GM12891 (cell line): ENCODE results near the gene NSFL1C.

Experiments used
- DNase-seq: peaks from one replicate; pipeline ENCODE4 v3.0.0; 2011; ENCODE audit warnings: low spot score; ENCODE audit not compliant: insufficient read length
- FAIRE-seq: peaks from 2 replicates; lab custom pipeline; 2011; peaks lifted over from hg19 to GRCh38; lab: Jason Lieb, UNC
- PAX5 ChIP-seq: IDR thresholded peaks from 2 replicates; pipeline ENCODE4 v1.6.1; 2011; ENCODE audit warnings: low read length, moderate library complexity, mild to moderate bottlenecking; ENCODE audit not compliant: insufficient read depth, severe bottlenecking
- POLR2A ChIP-seq: IDR thresholded peaks from 2 replicates; pipeline ENCODE4 v1.6.1; 2011; ENCODE audit warnings: low read depth, low read length, control low read depth
- POLR2AphosphoS5 ChIP-seq: IDR thresholded peaks from 2 replicates; pipeline ENCODE4 v1.6.1; 2011; ENCODE audit warnings: low read depth, low read length, control low read depth
- POU2F2 ChIP-seq: IDR thresholded peaks from 2 replicates; pipeline ENCODE4 v1.6.1; 2011; ENCODE audit warnings: low read depth, mild to moderate bottlenecking, control low read depth, low read length, moderate library complexity
- SPI1 ChIP-seq: IDR thresholded peaks from 2 replicates; pipeline ENCODE4 v1.6.1; 2011; ENCODE audit warnings: low read depth, low read length, control low read depth
- TAF1 ChIP-seq: IDR thresholded peaks from 2 replicates; pipeline ENCODE4 v1.6.1; 2011; ENCODE audit warnings: low read depth, low read length, control low read depth

The NSFL1C gene

DNA sequence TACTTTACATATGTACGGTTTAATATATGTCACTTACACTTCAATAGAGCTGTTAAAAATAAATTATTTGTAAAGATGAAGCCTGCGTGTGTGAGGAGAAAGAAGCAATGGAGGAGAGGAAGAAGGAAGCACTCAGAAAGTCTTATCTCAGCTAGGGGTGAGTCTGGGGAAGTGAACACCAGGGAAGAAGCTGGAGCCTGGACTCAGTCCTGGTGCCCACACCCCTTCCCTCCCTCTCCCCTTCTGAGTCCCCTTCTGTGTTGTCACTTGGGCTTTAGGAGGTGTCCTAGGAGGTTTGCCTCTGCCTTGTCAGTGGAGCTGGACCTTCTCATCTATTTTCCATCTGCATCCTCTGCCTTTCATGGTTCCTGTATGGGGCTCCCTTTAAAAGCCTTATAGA, 22.7 kb upstream of the NSFL1C start:
- no peak for TF ChIP-seq PAX5
- FAIRE-seq (no peak), DNase-seq (no peak)

DNA sequence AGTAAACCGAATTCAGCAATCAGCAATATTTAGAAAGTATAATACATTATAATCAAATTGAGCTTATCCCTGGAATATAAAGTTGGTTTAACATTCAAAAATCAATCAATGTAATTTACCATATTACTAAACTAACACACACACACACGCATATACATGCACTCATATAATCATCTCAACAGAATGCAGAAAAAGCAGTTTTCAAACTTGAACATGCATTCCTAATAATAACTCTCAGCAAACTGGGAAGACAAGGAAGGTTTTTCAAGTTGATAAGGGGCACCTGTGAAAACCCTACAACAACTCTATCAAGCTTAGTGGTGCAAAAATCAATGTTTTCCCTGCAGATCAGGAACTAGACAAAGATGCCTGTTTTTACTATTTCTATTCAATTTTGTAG, 19.9 kb upstream of the NSFL1C start:
- no peak for FAIRE-seq
- no peak for DNase-seq
- TF ChIP-seq TAF1 (no peak), POLR2A (no peak), POU2F2 (no peak), SPI1 (no peak)

DNA sequence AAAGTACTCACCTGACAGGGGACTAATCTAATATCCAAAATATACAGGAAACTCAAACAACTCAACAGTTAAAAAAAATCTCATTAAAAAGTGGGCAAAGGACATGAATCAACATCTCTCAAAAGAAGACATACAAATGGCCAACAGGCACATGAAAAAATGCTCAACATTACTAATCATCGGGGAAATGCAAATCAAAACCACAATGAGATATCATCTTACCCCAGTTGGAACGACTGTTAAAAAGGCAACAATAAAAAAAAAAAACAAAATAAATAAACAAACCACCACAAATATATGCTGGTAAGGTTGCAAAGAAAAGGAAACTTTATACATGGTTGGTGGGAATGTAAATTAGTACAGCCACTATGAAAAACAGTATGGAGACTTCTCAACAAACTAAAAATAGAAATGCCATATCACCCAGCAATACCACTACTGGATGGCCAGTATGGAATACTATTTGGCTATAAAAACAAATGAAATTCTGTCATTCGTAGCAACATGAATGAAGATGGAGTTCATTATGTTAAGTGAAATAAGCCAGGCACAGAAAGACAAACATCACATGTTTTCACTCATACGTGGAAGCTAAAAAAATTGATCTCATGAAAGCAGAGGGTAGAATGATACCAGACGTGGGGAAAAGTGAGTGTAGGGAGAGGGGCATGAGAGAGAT, 17.9 kb upstream of the NSFL1C start:
- FAIRE-seq (no peak), DNase-seq (no peak)
- no peak for TF ChIP-seq POLR2AphosphoS5
- no peak for TF ChIP-seq PAX5
- TF ChIP-seq POU2F2, result no peak
- no peak for TF ChIP-seq POLR2A
- TF ChIP-seq SPI1, result no peak
- no peak for TF ChIP-seq TAF1

DNA sequence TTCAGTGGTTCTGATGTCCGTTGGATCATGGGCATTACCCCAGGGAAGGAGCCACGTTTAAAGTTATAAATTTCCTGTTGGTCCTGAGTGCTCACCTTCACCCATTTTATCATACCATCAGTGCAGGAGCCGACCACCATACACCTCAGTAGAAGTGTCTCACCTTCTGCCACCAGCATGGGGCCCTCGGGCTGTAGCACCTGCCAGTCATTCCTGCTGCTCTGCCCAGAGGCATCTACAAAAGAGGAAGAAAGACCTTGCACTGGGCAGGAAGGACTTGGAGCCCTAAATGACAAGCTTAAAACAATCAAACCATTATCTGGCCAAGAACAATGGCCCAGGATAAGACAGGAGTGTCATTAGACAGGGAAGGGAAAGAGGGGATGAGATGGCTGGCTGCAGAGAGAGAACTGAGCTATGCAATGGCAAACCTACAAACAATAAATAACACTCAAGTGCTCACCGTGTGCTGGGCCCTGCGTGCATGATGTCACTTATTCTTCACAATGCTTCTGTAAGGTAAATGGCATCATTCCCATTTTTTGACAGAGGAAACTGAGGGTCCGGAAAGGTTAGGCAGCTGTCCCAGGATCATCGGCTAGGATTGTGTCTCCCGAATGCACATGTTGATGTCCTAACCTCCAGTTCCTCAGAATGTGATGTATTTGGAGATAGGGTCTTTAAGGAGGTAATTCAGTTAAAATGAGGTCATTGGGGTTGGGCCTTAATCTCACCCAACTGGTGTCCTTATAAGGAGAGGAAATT, 13.4 kb upstream of the NSFL1C start:
- DNase-seq, result no peak
- no peak for FAIRE-seq
- TF ChIP-seq SPI1 (no peak), POLR2A (no peak), POU2F2 (no peak), POLR2AphosphoS5 (no peak), TAF1 (no peak), PAX5 (no peak)

DNA sequence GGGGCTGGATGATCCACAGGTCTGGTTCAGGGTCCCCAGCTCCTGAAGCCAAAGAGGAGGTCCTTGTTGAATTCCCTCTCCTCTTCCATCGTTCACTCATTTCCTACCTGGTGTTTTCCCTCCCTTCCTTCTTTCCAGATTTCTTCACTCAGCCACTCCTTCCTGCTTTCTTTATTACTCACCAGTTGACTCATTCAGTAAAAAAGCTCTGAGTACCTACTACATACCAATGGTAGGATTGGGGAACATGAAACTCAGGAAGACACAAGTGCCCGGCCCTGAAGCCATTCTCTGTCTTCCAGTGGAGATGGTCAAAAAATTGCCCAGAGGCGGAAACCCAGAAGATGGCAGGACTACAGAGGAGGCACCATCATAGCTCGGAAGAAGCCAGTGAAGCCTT, 11.9 kb upstream of the NSFL1C start:
- no peak for TF ChIP-seq PAX5
- TF ChIP-seq POLR2AphosphoS5, result no peak
- TF ChIP-seq POLR2A, result no peak
- TF ChIP-seq SPI1, result no peak
- FAIRE-seq, result no peak
- DNase-seq, result no peak

DNA sequence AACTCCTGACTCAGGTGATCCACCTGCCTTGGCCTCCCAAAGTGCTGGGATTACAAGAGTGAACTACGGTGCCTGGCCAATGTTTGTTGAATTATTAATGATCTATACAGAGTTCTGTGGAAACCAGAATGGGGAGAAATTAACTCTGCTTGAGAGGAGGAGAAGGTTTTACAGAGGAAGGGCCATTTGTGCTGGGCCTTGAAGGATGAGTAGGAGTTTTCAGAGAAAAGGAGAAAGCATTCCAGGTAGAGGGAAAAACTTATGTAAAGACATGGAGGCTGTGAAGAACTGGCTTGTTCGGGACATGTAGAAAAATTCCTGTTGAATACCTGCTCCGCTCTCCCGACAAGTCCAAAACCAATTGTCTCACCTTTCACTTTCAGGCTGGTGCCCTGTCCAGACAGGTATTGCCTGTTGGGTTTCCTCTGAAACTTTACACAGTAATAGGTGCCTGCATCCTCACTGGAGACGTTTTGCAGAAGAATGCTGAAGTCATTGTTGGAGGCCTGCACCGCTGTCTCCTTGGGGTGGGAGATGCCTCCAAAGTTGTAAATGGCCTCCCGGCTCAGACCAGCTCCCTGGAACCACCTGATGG, 11.3 kb upstream of the NSFL1C start:
- FAIRE-seq, result no peak
- TF ChIP-seq POLR2A (no peak), POU2F2 (no peak), PAX5 (no peak), POLR2AphosphoS5 (no peak), TAF1 (no peak)

DNA sequence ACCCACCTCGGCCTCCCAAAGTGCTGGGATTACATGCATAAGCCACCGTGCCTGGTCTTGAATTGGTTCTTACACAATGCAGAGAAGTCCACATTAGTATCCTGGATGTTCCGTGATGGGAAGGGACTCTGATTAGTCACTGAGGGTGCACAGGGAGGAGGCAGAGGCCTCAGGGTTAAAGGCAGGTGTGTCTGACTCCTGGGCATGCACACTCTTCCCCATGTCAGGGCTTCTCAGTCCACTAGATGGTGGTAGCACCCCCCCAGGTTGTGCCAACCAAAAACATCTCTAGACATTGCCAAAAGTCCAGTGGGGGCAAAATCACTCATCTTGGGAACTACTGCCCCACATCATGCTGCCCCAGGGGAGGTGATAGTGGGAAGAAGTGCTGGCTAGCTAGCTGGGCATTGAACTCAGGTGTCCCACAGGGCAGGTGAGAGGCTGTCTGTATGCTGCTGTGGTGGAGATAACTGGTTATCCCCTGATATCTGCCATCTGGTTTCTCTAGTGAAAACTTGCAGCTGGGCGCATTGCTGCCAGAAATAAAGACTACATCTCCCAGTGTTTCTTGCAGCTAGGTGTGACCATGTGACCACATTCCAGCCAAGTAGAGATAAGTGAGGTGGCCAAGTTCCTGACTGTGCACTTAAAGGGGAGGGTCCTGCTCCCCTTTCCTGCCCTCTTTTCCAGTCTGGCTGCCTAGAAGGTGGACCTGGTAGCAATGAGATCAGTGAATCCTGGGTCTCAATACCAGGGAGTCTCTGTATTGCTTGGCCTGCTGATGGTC, 8.4 kb upstream of the NSFL1C start:
- DNase-seq (no peak), FAIRE-seq (no peak)
- TF ChIP-seq SPI1 (no peak), POLR2A (no peak), POLR2AphosphoS5 (no peak), PAX5 (no peak), TAF1 (no peak), POU2F2 (no peak)

More for the DNA sequence above, 11.3 kb upstream of the NSFL1C start:
- no peak for DNase-seq

DNA sequence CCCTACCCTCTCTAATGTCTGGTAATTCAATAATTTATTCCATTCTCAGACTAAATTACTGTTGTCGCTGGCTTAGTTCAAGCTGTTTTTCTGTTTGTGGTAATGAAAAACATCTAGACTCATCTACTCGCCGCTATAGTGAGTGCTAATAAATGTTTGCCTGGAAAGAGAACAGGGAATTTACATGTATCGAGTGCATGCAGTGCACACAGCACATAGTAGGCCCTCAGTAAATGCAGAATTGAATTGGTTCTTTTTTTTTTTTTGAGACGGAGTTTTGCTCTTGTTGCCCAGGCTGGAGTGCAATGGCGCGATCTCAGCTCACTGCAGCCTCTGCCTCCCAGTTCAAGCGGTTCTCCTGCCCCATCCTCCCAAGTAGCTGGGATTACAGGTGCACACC, 7.7 kb upstream of the NSFL1C start:
- no peak for TF ChIP-seq TAF1
- TF ChIP-seq POLR2A, result no peak
- TF ChIP-seq SPI1, result no peak
- no peak for TF ChIP-seq PAX5
- TF ChIP-seq POU2F2, result no peak
- TF ChIP-seq POLR2AphosphoS5, result no peak
- FAIRE-seq (no peak), DNase-seq (no peak)

DNA sequence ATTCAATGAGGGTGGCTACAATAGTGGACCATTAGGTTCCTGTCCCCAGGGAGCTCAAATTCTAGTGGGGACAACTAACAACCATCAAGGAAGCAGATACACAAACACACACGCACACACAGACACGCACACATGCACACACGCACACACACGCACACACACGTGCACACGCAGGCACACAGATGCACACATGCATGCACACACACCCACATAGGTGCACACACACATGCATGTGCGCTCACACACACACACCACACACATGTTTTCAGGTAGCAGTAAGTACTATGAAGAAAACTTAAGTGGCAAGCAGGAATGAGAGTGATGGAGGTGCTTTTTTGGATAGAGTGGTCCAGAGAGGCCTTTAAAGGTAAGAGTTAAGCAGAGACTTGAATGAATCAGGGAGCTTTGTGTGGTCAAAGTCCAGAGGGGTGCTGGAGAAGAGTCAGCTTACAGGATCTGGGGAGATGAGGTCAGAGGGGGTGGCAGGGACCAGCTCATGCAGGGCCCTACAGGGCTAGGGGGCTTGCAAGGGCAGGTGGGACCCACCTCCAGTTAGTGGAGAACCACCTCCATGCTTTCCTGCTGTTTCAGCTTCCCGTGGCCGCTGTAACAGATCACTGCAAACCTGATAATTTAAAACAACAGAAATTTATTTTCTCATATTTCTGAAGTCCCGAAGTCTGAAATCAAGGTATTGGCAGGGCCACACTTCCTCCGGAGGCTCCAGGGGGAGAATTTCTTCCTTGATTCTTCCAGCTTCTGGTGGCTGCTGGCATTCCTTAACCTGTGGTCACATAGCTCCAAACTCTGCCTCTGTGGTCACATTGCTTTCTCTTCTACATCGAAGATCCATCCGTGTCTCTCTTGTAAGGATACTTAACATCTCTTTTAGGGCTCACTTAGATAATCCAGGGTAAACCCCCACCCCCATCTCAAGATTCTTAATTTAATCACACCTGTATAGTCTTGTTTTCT, 6.9 kb upstream of the NSFL1C start:
- TF ChIP-seq POU2F2, result no peak
- TF ChIP-seq POLR2A, result no peak
- TF ChIP-seq POLR2AphosphoS5, result no peak
- no peak for TF ChIP-seq SPI1
- TF ChIP-seq TAF1, result no peak
- no peak for TF ChIP-seq PAX5
- FAIRE-seq (peak; percentile 65), DNase-seq (no peak)
